Astrocyte of the spinal cord (primary cell): ENCODE measurements around the gene MED28.

ENCODE experiments used
- DNase-seq: peaks from one replicate; pipeline ENCODE4 v3.0.0; 2011; ENCODE audit warnings: low read depth, low spot score
- H3K4me3 ChIP-seq: 2 replicates; pipeline ENCODE4 v1.5.1; 2011; ENCODE audit warnings: low read depth, mild to moderate bottlenecking, low read length, moderate library complexity
- CTCF ChIP-seq: IDR thresholded peaks from 2 replicates; pipeline ENCODE4 v1.5.1; 2012; ENCODE audit warnings: low read depth, mild to moderate bottlenecking, low read length, inconsistent platforms
- in situ Hi-C: cut with HindIII; loops from 2 replicates; pipeline ENCODE4 v1.10.0; 2017; ENCODE audit warnings: low sequenced_read_pairs

Gene MED28

DNA sequence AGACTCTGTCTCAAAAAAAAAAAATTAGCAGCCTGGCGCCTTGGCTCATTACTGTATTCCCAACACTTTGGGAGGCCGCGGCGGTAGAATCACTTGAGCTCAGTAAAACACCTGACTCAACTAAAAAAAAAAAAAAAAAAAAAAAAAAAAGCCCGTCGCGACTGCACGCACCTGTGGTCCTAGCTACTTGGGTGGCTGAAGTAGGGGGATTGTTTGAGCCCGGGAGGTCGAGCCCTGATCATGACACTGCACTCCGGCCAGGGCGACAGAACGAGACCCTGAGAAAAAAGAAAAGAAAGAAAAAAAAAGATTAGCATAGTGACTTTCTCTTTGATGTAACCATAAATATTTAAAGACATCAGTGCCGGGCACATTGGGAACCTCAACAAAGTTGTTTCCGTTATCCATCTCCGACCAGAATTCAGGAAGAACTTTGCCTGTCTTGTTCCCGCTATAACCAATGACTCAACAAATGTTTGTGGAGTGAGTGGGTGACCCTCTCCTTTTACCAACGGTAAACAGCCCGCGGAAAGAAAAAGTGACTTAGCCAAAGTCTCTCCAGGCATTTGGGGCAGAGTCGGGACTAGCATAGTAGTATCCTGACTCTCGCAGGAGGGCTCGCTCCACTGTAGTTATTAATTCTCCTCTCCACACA is 553 bp upstream of the MED28 start:
- in situ Hi-C loops, result no loop called here
- peak overlapping the region; percentile 99 for H3K4me3 ChIP-seq
- no peak for DNase-seq
- TF ChIP-seq CTCF, result no peak

GRCh38 chr4:17616283-17616682 is 1.8 kb downstream of the MED28 start:
- no peak for TF ChIP-seq CTCF
- no peak for DNase-seq
- H3K4me3 ChIP-seq, result no peak overlapping the region
- in situ Hi-C loops, result no loop called here

DNA sequence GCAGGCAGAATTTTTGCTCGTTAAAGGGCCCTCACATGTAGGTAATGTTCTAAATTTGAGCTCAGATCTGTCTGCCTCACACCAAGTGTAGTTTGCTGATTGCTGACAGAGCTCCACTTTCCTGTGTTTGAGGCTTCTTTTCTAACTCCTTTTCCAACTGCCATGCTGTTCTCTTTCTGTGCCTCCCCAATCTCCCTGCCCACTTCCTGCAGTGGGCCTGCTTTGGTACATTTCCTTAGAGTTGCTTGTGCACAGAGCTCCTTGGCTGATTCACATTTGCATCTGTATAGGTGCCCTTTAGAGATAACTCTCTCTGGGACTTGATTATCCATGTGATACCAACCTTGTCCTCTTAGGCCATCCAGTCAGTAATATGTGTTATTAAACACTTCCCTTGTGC is 4.5 kb downstream of the MED28 start:
- no peak overlapping the region for H3K4me3 ChIP-seq
- in situ Hi-C loops, result no loop called here
- TF ChIP-seq CTCF, result no peak
- DNase-seq, result no peak

DNA sequence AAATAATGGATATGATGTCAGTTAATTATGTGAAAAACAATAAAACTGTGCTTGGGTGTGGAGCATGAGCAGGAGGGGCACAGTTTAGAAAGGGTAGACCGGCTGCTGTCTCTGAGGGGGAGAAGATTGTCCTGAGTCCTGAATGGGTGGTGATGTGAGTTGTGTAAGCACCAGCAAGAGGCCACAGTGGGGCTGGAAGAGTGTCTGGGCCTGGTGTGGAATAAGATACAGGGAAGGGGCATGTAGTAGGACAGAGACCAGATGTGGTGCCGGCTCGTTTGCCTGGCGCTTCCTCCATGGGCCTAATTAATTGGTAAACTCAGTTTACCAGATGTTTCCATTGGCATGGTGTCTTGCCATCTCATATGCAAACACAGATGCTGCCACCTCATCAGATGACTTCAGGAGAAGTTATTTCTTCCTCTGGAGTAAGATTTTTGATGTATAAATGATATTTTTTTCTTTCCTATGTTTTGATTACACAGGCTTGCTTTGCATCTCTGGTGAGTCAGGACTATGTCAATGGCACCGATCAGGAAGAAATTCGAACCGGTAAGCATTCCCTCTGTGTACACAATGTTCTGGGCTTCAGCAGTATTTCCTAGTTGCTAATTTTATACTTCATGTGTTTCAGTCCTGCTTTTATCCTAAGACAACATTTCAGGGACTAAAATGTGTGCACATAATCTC is 5.1 kb downstream of the MED28 start:
- peak; percentile 36 for DNase-seq
- in situ Hi-C loops, result no loop called here
- no peak overlapping the region for H3K4me3 ChIP-seq
- TF ChIP-seq CTCF, result no peak

- no peak for TF ChIP-seq CTCF
- in situ Hi-C loops, result no loop called here
- no peak overlapping the region for H3K4me3 ChIP-seq
- no peak for DNase-seq
These were observed 9.1 kb downstream of the MED28 start for GRCh38 chr4:17623451-17624001.

DNA sequence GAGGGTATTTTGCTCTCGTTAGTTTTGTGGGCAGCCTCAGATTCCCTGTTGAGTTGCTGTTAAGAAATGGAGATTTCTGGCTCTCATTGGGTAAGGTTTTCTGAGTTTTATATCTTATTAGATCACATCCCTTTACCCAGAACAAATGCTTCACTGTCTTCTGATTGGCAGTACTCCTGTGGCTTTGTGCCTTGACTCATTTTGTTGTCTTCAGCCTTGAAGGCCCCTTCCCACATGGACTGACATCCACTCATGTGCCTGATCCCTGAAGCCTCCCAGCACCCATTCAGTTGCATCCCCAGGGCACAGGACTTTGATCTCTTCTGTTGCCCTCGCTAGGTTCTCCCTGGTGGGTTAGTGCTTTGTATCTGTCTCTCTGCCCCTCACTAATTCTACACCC is 10.4 kb downstream of the MED28 start:
- H3K4me3 ChIP-seq, result no peak overlapping the region
- in situ Hi-C loops, result no loop called here
- no peak for TF ChIP-seq CTCF
- DNase-seq, result no peak
